GM12878 (cell line): ENCODE measurements around the gene STAC2. TPM values are rescaled to one million over a fixed set of nuclear protein-coding genes. Genes with fewer than 3 reads are reported as not detected.

ENCODE experiments used
- ATAC-seq: fragments of 200-7000 bp; cut with Tn5 transposase; 3 replicates; pipeline ENCODE4 v1.9.1; 2020; ENCODE audit warnings: mild to moderate bottlenecking, moderate library complexity
- BruUV-seq: library from RNA; stranded (reverse); fragments of 400-500 nt; replicated peaks from 2 replicates; lab custom pipeline; 2021; lab: Mats Ljungman, UMichigan
- CTCF ChIA-PET: fragments of 300-600 bp; sonication (Branson Sonifier 250); formaldehyde crosslinking; extraction: SDS; loops from one replicate; lab custom pipeline; 2021; ENCODE audit warnings: inconsistent platforms; lab: Yijun Ruan, JAX
- POLR2A ChIA-PET: fragments of 350-600 bp; formaldehyde crosslinking; extraction: SDS; loops from one replicate; lab custom pipeline; 2021; ENCODE audit warnings: inconsistent platforms; lab: Charles Lee
- RAD21 ChIA-PET: fragments of 300-600 bp; sonication (Branson Sonifier 250); formaldehyde crosslinking; loops from one replicate; lab custom pipeline; 2023; ENCODE audit warnings: antibody characterized with exemption; ENCODE audit not compliant: unreplicated experiment; lab: Charles Lee
- SMC1A ChIA-PET: fragments of 300-600 bp; sonication (Branson Sonifier 250); formaldehyde crosslinking; loops from one replicate; lab custom pipeline; 2023; ENCODE audit not compliant: unreplicated experiment, uncharacterized antibody; lab: Charles Lee
- DNase-seq: peaks from one replicate; pipeline ENCODE4 v3.0.0-alpha.2; 2011; ENCODE audit warnings: low read depth, low spot score
- FAIRE-seq: peaks from 3 replicates; lab custom pipeline; 2011; peaks lifted over from hg19 to GRCh38; lab: Jason Lieb, UNC
- H2AFZ ChIP-seq: 2 replicates; pipeline ENCODE4 v1.6.0; 2011; ENCODE audit warnings: low read depth, low read length, control low read depth; ENCODE audit not compliant: control insufficient read depth
- H3K27ac ChIP-seq: 2 replicates; pipeline ENCODE4 v1.5.1; 2011; ENCODE audit warnings: control low read depth; ENCODE audit not compliant: control insufficient read depth, insufficient read depth
- H3K27me3 ChIP-seq, 2 experiments: replicated peaks in 1 of 2; 2 replicates each; pipeline versions ENCODE4 v1.6.0 to v1.6.1; 2011; ENCODE audit warnings: low read length in 1 of 2; ENCODE audit not compliant: control insufficient read depth in 2 of 2, insufficient read depth in 2 of 2
- H3K36me3 ChIP-seq, 2 experiments: 2 replicates each; pipeline ENCODE4 v1.5.1; 2011; ENCODE audit warnings: low read length in 1 of 2; ENCODE audit not compliant: control insufficient read depth in 2 of 2, insufficient read depth in 2 of 2
- H3K4me1 ChIP-seq: 2 replicates; pipeline ENCODE4 v1.6.1; 2011; ENCODE audit warnings: mild to moderate bottlenecking, low read length, moderate library complexity, mixed read lengths; ENCODE audit not compliant: control insufficient read depth, insufficient read depth
- H3K4me2 ChIP-seq: 2 replicates; pipeline ENCODE4 v1.6.0; 2011; ENCODE audit warnings: control low read depth; ENCODE audit not compliant: control insufficient read depth, insufficient read depth
- H3K4me3 ChIP-seq: fragments of 200-600 bp; sonication (generic); 2 replicates; pipeline ENCODE4 v1.5.1; 2016
- H3K79me2 ChIP-seq: 2 replicates; pipeline ENCODE4 v1.6.0; 2011; ENCODE audit warnings: low read length; ENCODE audit not compliant: control insufficient read depth, insufficient read depth
- H3K9ac ChIP-seq: 2 replicates; pipeline ENCODE4 v1.8.0; 2011; ENCODE audit warnings: low read length, control low read depth, mixed read lengths; ENCODE audit not compliant: control insufficient read depth, insufficient read depth
- H3K9me3 ChIP-seq: replicated peaks from 3 replicates; pipeline ENCODE4 v1.5.1; 2011; ENCODE audit warnings: mild to moderate bottlenecking, low read length; ENCODE audit not compliant: control insufficient read depth, insufficient read depth
- H4K20me1 ChIP-seq: 2 replicates; pipeline ENCODE4 v1.6.0; 2011; ENCODE audit not compliant: control insufficient read depth, insufficient read depth
- WGBS: methylation state at CpG from one replicate; pipeline ENCODE4 v1.1.6; 2016; ENCODE audit warnings: low lambda C conversion rate; ENCODE audit not compliant: insufficient replicate concordance, insufficient coverage; ENCODE audit errors: missing lambda C conversion rate; 5-methylcytosine and 5-hydroxymethylcytosine counted together
- in situ Hi-C: fragments of 300-500 bp; cut with MboI; formaldehyde crosslinking; loops from 9 replicates; pipeline ENCODE4 v1.14.3; 2018; ENCODE audit warnings: mixed read lengths
- intact Hi-C: fragments of 100-400 bp; cut with micrococcal nuclease; formaldehyde crosslinking; loops from one replicate; pipeline ENCODE4 v1.14.2; 2022; ENCODE audit not compliant: unreplicated experiment
- polyA plus RNA-seq, 11 experiments: library from polyadenylated mRNA; depleted of rRNA in 4 of 11; unstranded in 6 of 11; stranded (reverse) in 5 of 11; fragments of >200 nt; fragmentation: Nextera tagmentation in 4 of 11; fragmentation: Illumina TruSeq in 1 of 11; extraction: Ambion mirVana in 4 of 11; extraction: Trizol in 1 of 11; gene quantifications; 1 replicate in 1 of 11; 2 replicates in 10 of 11; pipeline versions ENCODE4 v1.2.1 to v1.2.3, GENCODE V29; 2011 to 2016; ENCODE audit warnings: inconsistent platforms in 2 of 11, missing spikeins in 2 of 11, low read depth in 1 of 11
- total RNA-seq, 4 experiments: library from RNA; depleted of rRNA in 3 of 4; stranded (reverse); fragments of >200 nt in 3 of 4; fragmentation: Illumina TruSeq in 1 of 4; extraction: Trizol in 1 of 4; gene quantifications; 2 replicates each; pipeline versions ENCODE4 v1.2.1 to v1.2.3, GENCODE V29; 2013 to 2021
- TF ChIP-seq, protein P1 (sequence below): fragments of 150-350 bp; IDR thresholded peaks from 2 replicates; pipeline ENCODE4 v1.6.1; 2014; ENCODE audit warnings: mild to moderate bottlenecking, low read depth, low read length
- TF ChIP-seq, protein P2 (sequence below): fragments of 450-650 bp; IDR thresholded peaks from 2 replicates; pipeline ENCODE4 v1.6.1; 2018; ENCODE audit warnings: borderline replicate concordance, mild to moderate bottlenecking; ENCODE audit not compliant: partially characterized antibody

Gene STAC2
- total and polyA plus RNA-seq, 10 of the 15 experiments (the other 5 are each of a cell fraction or from before 2014, with no cell fraction given), result 0.04 TPM; not detected in 9

DNA sequence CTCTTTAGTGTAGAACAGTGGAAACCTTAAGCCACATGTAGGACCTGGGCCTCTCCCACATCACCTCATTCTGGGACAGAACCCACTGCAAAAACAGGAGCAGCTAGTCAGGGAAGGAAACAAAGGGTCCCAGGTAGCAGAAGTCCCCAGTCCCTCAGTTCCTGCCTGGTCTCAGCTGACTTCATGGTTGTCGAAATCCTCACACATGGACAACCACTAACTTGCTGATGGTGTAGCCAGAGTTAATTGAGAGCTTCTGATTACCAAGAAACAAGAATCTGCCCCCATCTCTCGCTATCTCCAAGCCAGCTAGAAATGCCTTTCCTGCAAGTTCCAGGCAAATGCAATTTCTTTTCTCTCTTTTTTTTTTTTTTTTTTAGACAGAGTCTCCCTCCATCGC lies 56.2 kb downstream of the STAC2 start:
- H3K4me1 ChIP-seq, result peaks cover 9% of the 10 kb centered on the region
- CTCF ChIA-PET, result interaction anchor here (1.8 to 1.9 kb wide), 2 partner anchors 62 to 186 kb away, joined by 4 to 10 read pairs; no protein-coding TSS in a partner anchor
- SMC1A ChIA-PET, result interaction anchor here (0.7 kb wide), 1 partner anchor 11 kb away, joined by 3 read pairs; no protein-coding TSS in a partner anchor
- H4K20me1 ChIP-seq, result no peaks in the 10 kb centered on the region
- no peaks in the 10 kb centered on the region for H3K36me3 ChIP-seq
- H2AFZ ChIP-seq, result no peak overlapping the region
- H3K4me2 ChIP-seq, result no peak overlapping the region
- H3K27me3 ChIP-seq, result peaks cover 0 to 2% of the 10 kb centered on the region in 2 experiments; a peak in 2 of 4 replicates
- POLR2A ChIA-PET, result interaction anchor here (0.6 to 0.7 kb wide), 3 partner anchors 104 to 179 kb away, joined by 3 to 7 read pairs (median 4); no protein-coding TSS in a partner anchor
- in situ Hi-C loops, result no loop called here
- TF ChIP-seq, protein P1, sequence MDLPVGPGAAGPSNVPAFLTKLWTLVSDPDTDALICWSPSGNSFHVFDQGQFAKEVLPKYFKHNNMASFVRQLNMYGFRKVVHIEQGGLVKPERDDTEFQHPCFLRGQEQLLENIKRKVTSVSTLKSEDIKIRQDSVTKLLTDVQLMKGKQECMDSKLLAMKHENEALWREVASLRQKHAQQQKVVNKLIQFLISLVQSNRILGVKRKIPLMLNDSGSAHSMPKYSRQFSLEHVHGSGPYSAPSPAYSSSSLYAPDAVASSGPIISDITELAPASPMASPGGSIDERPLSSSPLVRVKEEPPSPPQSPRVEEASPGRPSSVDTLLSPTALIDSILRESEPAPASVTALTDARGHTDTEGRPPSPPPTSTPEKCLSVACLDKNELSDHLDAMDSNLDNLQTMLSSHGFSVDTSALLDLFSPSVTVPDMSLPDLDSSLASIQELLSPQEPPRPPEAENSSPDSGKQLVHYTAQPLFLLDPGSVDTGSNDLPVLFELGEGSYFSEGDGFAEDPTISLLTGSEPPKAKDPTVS, result no peak
- TF ChIP-seq, protein P2, sequence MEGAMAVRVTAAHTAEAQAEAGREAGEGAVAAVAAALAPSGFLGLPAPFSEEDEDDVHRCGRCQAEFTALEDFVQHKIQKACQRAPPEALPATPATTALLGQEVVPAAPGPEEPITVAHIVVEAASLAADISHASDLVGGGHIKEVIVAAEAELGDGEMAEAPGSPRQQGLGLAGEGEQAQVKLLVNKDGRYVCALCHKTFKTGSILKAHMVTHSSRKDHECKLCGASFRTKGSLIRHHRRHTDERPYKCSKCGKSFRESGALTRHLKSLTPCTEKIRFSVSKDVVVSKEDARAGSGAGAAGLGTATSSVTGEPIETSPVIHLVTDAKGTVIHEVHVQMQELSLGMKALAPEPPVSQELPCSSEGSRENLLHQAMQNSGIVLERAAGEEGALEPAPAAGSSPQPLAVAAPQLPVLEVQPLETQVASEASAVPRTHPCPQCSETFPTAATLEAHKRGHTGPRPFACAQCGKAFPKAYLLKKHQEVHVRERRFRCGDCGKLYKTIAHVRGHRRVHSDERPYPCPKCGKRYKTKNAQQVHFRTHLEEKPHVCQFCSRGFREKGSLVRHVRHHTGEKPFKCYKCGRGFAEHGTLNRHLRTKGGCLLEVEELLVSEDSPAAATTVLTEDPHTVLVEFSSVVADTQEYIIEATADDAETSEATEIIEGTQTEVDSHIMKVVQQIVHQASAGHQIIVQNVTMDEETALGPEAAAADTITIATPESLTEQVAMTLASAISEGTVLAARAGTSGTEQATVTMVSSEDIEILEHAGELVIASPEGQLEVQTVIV, result no peak
- DNase-seq (no peak), ATAC-seq (no peak), FAIRE-seq (peak; percentile 31)
- RAD21 ChIA-PET, result interaction anchor here (0.9 to 1.8 kb wide), 2 partner anchors 16 to 66 kb away, joined by 3 to 8 read pairs; no protein-coding TSS in a partner anchor
- no peak overlapping the region for H3K4me3 ChIP-seq
- WGBS, result 71% methylated on average over 2 of the region's 3 CpGs
- no peaks in the 10 kb centered on the region for H3K79me2 ChIP-seq
- intact Hi-C loops, result no loop called here
- no TSS peak for BruUV-seq
- H3K27ac ChIP-seq, result no peak overlapping the region
- H3K9ac ChIP-seq, result no peak overlapping the region
- H3K9me3 ChIP-seq, result no peaks in the 10 kb centered on the region
